MCF 10A (cell line): ENCODE results near the gene LRRC31. TPM values are rescaled to one million over a fixed set of nuclear protein-coding genes. Genes with fewer than 3 reads are reported as not detected.
A peak's percentile ranks its signal among the peaks of the same experiment; 100 is the strongest.

Experiments used
- BruUV-seq: library from RNA; stranded (reverse); fragments of 400-500 nt; replicated peaks from 2 replicates; lab custom pipeline; 2021; lab: Mats Ljungman, UMichigan
- CTCF ChIA-PET: fragments of 300-600 bp; sonication (Branson Sonifier 250); formaldehyde crosslinking; extraction: SDS; loops from one replicate; lab custom pipeline; 2021; ENCODE audit warnings: antibody characterized with exemption, inconsistent platforms; lab: Yijun Ruan, JAX
- POLR2A ChIA-PET: fragments of 300-600, 350-650 bp; sonication (Branson Sonifier 250); formaldehyde crosslinking; extraction: SDS; loops from one replicate; lab custom pipeline; 2020; ENCODE audit warnings: antibody characterized with exemption, inconsistent platforms; lab: Yijun Ruan, JAX
- DNase-seq: peaks from one replicate; pipeline ENCODE4 v3.0.0-alpha.2; 2018; ENCODE audit not compliant: unreplicated experiment
- H3K27ac Mint-ChIP-seq: one replicate; pipeline ENCODE4 v1.8.0; 2022; ENCODE audit warnings: mild to moderate bottlenecking, low read depth, mixed read lengths; ENCODE audit not compliant: unreplicated experiment
- H3K27me3 Mint-ChIP-seq: one replicate; pipeline ENCODE4 v1.8.0; 2022; ENCODE audit warnings: mixed read lengths; ENCODE audit not compliant: insufficient read depth, unreplicated experiment
- H3K36me3 Mint-ChIP-seq: one replicate; pipeline ENCODE4 v1.8.0; 2022; ENCODE audit warnings: mild to moderate bottlenecking, moderate library complexity, mixed read lengths; ENCODE audit not compliant: insufficient read depth, unreplicated experiment
- H3K4me1 Mint-ChIP-seq: one replicate; pipeline ENCODE4 v1.8.0; 2022; ENCODE audit warnings: mixed read lengths; ENCODE audit not compliant: insufficient read depth, unreplicated experiment
- H3K4me3 Mint-ChIP-seq: one replicate; pipeline ENCODE4 v1.8.0; 2022; ENCODE audit warnings: mild to moderate bottlenecking, moderate library complexity, mixed read lengths; ENCODE audit not compliant: unreplicated experiment
- H3K9me3 Mint-ChIP-seq: one replicate; pipeline ENCODE4 v1.8.0; 2022; ENCODE audit warnings: mixed read lengths; ENCODE audit not compliant: unreplicated experiment
- intact Hi-C: fragments of 100-400 bp; cut with micrococcal nuclease; formaldehyde crosslinking; loops from 2 replicates; pipeline ENCODE4 v1.14.1; 2022
- total RNA-seq: library from RNA; stranded (reverse); gene quantifications from 2 replicates; pipeline ENCODE4 v1.2.3, GENCODE V29; 2022
- TF ChIP-seq, protein P1 (sequence below): fragments of 200-600 bp; IDR thresholded peaks from one replicate; pipeline ENCODE4 v1.8.0; 2022; ENCODE audit warnings: antibody characterized with exemption, mild to moderate bottlenecking; ENCODE audit not compliant: unreplicated experiment

The LRRC31 gene
- total RNA-seq, 1 experiment from 2014 or later, result not detected

DNA sequence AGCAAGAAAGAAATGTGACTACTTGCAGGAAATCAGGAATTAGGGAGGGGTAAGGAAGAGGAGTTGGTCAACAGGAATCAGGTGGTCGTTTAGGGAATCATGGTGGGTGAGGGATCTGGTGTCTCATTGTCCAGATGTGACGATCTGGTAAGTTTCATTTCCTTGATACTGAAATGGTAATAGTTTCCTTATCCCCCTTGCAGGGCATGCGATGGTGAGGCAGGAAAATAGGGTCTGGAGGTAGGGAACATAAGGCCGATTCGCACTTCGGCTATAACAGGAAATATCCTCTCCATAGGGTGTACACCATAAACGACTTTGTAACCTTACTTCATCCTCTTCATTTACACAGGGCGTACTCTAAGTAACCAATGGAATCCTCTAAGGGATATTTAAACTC lies 56.5 kb downstream of the LRRC31 start:
- Mint-ChIP-seq H3K4me1 (peaks cover 6% of the 10 kb centered on the region), H3K27me3 (no peaks in the 10 kb centered on the region), H3K36me3 (no peaks in the 10 kb centered on the region), H3K27ac (no peak overlapping the region), H3K9me3 (peaks cover 10% of the 10 kb centered on the region), H3K4me3 (peak overlapping the region; percentile 43)
- no TSS peak for BruUV-seq
- POLR2A ChIA-PET, result no interaction called here
- no peak for DNase-seq
- CTCF ChIA-PET, result interaction anchor here (0.7 kb wide), 1 partner anchor 87 kb away, joined by 3 read pairs; no protein-coding TSS in a partner anchor
- intact Hi-C loops, result no loop called here
- TF ChIP-seq, protein P1, sequence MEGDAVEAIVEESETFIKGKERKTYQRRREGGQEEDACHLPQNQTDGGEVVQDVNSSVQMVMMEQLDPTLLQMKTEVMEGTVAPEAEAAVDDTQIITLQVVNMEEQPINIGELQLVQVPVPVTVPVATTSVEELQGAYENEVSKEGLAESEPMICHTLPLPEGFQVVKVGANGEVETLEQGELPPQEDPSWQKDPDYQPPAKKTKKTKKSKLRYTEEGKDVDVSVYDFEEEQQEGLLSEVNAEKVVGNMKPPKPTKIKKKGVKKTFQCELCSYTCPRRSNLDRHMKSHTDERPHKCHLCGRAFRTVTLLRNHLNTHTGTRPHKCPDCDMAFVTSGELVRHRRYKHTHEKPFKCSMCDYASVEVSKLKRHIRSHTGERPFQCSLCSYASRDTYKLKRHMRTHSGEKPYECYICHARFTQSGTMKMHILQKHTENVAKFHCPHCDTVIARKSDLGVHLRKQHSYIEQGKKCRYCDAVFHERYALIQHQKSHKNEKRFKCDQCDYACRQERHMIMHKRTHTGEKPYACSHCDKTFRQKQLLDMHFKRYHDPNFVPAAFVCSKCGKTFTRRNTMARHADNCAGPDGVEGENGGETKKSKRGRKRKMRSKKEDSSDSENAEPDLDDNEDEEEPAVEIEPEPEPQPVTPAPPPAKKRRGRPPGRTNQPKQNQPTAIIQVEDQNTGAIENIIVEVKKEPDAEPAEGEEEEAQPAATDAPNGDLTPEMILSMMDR, result no peak

DNA sequence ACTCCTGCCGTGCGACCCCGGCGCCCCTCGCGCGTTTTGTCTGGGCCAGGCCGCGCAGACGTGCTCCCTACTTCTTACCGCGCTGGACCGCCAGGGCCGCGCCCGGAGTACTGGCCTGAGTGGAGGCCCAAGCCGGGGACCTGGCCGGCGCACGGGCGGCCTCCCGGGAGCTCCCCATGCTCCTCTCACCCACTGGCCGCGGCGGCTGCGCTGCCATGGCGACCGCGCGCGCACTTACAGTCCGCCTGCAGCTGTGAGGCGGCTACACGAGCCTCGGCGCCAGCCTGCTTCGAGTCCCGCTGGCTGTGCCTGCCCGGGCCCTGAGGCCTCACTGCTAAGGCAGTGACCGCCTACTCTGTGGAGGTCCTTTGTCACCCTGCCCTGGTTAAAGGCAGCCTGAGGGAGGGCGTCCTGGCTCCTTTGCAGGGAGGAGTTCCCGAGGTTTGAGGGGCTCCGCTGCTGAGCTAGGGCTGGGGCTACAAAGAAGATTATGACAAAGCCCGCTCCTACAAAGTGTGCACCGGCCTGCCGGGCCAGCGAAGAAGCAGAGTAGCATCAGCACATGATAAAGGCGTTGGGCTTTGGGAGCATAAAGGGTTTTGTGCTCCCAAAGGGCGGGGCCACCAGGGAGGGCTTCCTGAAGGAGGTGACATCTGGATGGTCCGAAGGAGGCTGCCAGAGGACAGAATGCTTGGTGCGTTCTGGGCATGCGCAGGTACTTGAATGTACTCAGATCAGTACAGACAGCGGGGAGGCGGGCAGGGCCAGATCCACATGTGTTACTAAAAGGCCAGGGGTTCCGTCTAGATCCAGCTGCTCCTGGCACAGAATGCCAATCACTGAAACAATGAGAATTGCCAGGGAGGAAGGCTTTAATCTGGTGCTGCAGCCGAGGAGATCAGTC lies 57.2 kb downstream of the LRRC31 start, which contains the start of the genes LRRC34 and LRRIQ4:
TSS of gene LRRC34 (minus strand) at position 573 of the 904 bp plus-strand sequence. CDS start at position 217, 356 bp downstream.
TSS of gene LRRIQ4 (plus strand) at position 539 of the 904 bp plus-strand sequence. CDS start 9,052 bp downstream, outside the sequence.
- peaks cover 10% of the 10 kb centered on the region for H3K9me3 Mint-ChIP-seq
- DNase-seq, result no peak
- no peaks in the 10 kb centered on the region for H3K27me3 Mint-ChIP-seq
- ChIA-PET POLR2A (no interaction called here), CTCF (interaction anchor here (0.7 kb wide), 1 partner anchor 87 kb away, joined by 3 read pairs; no protein-coding TSS in a partner anchor)
- no peaks in the 10 kb centered on the region for H3K36me3 Mint-ChIP-seq
- peaks cover 6% of the 10 kb centered on the region for H3K4me1 Mint-ChIP-seq
- BruUV-seq, result no TSS peak
- H3K4me3 Mint-ChIP-seq, result peak within 1 kb of the TSS; percentile 43
- TF ChIP-seq, protein P1, result no peak
- no peak within 1 kb of the TSS for H3K27ac Mint-ChIP-seq
- intact Hi-C loops, result no loop called here

DNA sequence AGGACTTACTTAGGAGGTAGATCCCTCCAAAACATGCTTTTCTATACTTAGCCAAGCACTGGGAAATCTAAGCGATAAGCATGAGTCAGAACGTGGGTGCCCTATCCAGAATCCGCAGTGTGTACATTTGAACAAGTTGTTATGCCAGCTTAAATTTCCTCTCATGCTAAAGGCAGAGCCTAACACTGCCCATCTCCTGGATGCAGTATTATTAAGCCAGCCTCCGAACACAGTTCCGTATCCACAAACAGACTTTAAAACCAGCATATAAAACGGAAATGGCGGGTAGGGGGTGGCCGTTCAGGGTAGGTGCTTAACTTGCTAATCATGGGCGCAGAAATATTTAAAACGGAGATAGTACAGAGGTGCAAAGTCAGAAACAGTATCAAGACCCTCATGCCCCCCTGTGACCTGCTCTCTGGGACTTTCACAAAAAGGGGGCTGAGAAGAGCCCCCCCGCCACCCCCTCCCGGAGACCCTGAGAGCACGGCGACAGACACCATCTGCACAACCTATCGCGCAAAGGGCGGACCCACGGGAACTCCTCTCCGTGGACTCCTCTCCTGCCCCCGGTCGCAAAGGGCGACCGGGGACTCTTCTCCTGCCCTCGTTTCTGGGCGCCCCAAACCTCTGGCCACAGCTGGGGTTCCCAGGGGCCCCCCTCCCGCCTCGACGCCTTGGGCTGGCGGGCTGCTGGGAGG lies 58.0 kb downstream of the LRRC31 start:
- Mint-ChIP-seq H3K27me3 (no peaks in the 10 kb centered on the region), H3K4me1 (peaks cover 6% of the 10 kb centered on the region), H3K27ac (no peak overlapping the region), H3K9me3 (peaks cover 10% of the 10 kb centered on the region), H3K36me3 (no peaks in the 10 kb centered on the region), H3K4me3 (no peak overlapping the region)
- no peak for DNase-seq
- no TSS peak for BruUV-seq
- CTCF ChIA-PET, result no interaction called here
- intact Hi-C loops, result no loop called here
- TF ChIP-seq, protein P1, result no peak
- POLR2A ChIA-PET, result no interaction called here
